Middle frontal gyrus (tissue), 1 donor: ENCODE results near the gene FXYD4.
"Not testable (repeated sequence)": the region's sequence is repeated elsewhere in the genome, so short reads cannot be mapped to it uniquely, and the experiment has no call there.

ENCODE experiments used
- DNase-seq: peaks from one replicate; pipeline ENCODE4 v3.0.0-alpha.2; 2015; ENCODE audit warnings: low spot score; ENCODE audit errors: extremely low spot score

The FXYD4 gene

DNA sequence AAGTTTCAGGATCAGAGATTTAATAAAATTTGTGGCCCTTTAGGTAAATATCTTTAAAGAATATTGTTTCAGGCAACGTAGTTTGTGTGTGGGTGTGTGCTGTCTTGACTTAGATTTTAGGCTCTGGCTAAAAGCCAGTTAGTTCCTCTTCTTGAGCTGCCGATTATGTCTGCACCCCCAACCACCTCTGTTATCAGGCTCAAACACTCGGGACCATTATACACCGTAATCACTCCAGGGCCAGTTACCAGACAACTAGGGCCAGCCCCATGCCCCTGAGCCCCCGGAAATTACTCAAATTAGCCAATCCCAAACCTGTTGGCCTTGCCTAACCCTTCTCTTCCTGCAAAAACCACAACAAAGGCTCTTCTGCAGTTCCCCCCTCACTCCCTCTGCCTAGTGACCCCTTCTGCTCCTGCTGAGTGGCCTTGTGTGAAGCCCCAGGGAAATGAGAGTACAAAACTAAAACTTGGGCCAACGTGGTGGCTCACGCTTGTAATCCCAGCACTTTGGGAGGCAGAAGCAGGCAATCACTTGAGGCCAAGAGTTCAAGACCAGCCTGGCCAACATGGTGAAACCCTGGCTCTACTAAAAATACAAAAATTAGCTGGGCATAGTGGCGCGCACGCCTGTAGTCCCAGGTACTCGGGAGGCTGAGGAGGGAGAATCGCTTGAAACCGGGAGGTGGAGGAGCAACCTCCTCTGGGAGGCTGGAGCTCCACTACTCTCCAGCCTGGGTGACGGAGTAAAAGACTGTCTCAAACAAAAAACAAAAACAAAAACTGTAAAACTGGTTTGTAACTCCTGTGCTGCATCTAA is 46.7 kb downstream of the FXYD4 start:
- no peak for DNase-seq

DNA sequence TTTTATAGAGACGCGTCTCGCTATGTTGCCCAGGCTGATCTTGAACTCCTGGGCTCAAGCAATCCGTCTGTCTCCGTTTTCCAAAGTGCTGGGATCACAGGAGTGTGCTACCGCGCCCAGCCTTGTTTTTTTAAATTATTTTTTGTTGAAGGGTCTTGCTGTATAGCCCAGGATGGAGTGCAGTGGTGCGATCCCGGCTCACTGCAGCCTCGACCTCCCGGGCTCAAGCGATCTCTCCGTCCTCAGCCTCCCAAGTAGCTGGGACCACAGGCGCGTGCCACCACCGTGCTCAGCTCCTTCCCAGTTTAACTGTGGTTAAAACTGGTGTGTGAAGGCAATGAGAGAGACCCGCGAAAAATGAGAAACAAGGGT is 48.5 kb downstream of the FXYD4 start:
- DNase-seq: no peak

DNA sequence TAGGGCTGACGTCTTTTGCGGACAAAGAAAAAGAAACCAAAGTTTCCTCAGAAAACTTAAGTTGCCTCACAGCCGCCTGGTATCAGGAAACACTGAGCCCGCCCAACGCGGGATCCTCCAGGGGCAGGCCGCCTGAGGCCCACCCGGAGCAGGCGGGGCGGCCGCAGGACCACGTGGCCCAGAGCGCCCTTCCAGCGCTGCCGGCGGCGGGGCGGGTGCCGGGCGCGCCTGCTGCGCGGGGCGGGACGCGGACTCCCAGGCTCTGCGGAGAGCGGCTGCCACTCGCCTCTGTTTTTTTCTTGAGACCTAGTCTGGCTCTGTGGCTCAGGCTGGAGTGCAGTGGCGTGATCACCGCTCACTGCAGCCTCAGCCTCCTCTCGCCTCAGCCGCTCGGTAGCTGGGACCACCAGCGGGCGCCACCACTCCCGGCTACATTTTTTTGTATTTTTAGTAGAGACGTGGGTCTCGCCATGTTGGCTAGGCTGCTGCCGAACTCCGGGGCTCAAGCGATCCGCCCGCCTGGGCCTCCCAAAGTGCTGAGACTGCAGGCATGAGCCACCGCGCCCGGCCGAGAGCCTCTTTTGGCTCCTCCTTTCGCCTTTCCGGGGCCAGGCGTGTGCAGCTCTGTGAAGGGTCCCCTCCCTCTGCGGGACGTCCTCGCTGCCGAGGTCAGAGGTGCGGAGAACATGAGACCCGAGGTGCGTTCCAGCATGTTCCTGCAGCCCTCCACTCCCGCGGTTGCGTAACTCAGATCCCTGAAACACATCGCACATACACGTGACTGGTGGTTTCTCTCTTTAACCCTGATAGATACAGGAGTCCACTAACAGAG is 49.1 kb downstream of the FXYD4 start:
- DNase-seq: peak; percentile 77

DNA sequence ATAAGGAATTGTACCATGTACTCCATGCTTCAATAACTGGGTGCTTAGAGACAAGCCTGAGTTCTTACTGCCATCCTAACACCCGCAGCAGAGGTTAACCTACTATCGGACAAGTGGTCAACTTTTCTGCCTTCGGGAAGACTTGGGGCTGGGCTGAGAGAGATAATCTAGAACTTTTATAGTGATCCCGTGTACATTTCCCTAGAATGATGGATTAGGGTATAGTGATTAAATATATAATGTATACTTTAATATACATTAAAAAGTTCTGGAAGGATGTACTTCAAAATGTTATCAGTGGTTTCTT is 49.7 kb downstream of the FXYD4 start:
- no peak for DNase-seq

DNA sequence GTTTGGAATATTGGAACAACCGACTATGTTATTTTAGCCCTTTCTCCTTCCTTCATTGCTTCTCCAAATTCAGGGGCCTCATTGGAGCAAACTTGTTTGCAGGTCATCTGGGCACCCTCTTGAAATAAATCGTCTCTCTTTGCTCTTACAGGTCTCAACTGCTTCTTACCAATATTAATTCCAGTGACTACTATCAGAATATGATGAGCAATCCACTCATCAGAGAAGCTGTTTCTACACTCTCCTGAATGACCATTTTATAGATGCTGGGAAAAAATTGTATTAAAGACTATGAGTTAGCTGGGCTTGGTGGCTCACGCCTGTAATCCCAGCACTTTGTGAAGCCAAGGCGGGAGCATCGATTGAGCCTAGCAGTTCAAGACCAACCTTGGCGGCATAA is 50.1 kb downstream of the FXYD4 start:
- no peak for DNase-seq

DNA sequence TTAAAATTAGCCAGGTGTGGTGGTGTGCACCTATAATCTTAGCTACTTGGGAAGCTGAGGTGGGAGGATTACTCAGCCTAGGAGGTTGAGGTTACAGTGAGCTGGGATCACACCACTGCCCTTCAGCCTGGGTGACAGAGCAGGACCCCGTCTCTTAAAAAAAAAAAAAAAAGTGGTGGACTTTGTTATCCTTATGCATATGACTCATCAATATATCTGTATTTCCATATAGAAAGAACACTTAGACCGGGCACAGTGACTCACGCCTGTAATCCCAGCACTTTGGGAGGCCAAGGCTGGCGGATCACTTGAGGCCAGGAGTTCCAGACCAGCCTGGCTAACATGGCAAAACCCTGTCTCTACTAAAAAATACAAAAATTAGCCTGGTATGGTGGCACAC is 50.5 kb downstream of the FXYD4 start:
- DNase-seq: not testable (repeated sequence)

DNA sequence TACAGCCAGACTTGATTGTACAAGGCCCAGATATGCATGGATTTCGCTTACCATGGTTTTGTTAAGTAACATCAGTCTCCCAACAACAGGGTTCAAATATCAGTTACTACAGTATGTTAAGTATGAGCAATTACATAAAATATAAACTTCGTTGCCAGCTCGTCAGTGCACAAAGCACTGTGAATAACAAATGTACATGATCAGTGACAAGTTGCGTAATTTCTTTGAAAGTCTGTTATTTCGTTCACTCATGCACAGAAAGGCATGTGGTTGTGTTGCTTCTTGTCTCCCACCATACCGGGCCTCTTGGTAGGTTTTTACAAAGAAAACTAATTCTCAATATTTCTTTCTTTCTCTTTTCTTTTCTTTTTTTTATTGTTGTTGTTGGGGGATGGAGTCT is 53.0 kb downstream of the FXYD4 start:
- no peak for DNase-seq
